T-helper 2 cell treated with Interferon-gamma antibody and Interleukin-4, amounts not matched to agents 5 μg/mL and 100 μg/mL, for 36 hours (primary cell): ENCODE measurements around the gene PRXL2A.
"Not testable (repeated sequence)": the region's sequence is repeated elsewhere in the genome, so short reads cannot be mapped to it uniquely, and the experiment has no call there.

ENCODE experiments used
- DNase-seq: peaks from one replicate; pipeline ENCODE4 v3.0.0; 2021; ENCODE audit warnings: low spot score
- H3K27ac Mint-ChIP-seq: one replicate; pipeline ENCODE4 v1.8.0; 2021; ENCODE audit warnings: mild to moderate bottlenecking, mixed read lengths
- H3K27me3 Mint-ChIP-seq: one replicate; pipeline ENCODE4 v1.8.0; 2021; ENCODE audit warnings: low read depth, mixed read lengths
- H3K36me3 Mint-ChIP-seq: one replicate; pipeline ENCODE4 v1.8.0; 2021; ENCODE audit warnings: low read depth, mixed read lengths
- H3K4me1 Mint-ChIP-seq: one replicate; pipeline ENCODE4 v1.8.0; 2021; ENCODE audit warnings: low read depth, mixed read lengths
- H3K4me3 Mint-ChIP-seq: one replicate; pipeline ENCODE4 v1.8.0; 2022; ENCODE audit warnings: mild to moderate bottlenecking, moderate library complexity, mixed read lengths
- H3K9me3 Mint-ChIP-seq: one replicate; pipeline ENCODE4 v1.8.0; 2021; ENCODE audit warnings: mixed read lengths

Gene PRXL2A

DNA sequence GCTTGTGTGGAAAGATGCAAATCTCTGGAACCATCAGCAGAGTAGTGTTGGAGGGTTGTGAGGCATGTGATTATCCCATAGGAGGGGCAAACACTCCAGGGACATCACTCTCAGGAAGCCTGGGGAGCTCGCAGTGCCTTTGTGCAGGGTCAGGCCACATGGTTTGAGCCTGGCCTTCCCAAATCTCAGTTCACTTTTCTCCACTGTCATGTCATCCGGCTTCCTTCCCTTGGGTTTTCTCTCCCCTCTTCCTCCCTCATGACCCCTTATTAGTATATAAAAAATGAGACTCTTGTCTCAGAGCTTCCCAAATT, 66.2 kb downstream of the PRXL2A start:
- peaks cover 52% of the 10 kb centered on the region for H3K4me1 Mint-ChIP-seq
- H3K27me3 Mint-ChIP-seq: no peaks in the 10 kb centered on the region
- peaks cover 15% of the 10 kb centered on the region for H3K9me3 Mint-ChIP-seq
- DNase-seq: no peak
- no peak overlapping the region for H3K4me3 Mint-ChIP-seq
- H3K27ac Mint-ChIP-seq: peak overlapping the region; percentile 53
- H3K36me3 Mint-ChIP-seq: peaks cover 65% of the 10 kb centered on the region

DNA sequence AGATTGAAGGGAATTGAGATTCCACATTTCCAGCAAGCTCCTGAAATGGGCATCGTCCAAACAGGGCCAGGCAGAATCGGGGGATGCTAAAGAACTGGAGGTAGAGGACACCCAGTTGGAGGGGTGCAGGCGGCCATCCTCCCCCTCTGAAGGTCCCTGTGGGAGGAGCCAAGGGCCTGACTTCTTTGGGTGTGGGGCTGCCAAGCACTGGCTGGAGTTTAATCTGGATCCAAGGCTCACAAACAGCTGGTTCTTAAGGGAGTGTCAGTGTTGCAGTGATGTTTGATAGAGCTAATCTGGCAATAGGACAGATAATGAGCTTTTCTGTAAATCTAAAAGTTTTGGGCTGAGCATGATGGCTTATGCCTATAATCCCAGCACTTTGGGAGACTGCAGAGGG, 66.6 kb downstream of the PRXL2A start:
- H3K4me3 Mint-ChIP-seq: no peak overlapping the region

DNA sequence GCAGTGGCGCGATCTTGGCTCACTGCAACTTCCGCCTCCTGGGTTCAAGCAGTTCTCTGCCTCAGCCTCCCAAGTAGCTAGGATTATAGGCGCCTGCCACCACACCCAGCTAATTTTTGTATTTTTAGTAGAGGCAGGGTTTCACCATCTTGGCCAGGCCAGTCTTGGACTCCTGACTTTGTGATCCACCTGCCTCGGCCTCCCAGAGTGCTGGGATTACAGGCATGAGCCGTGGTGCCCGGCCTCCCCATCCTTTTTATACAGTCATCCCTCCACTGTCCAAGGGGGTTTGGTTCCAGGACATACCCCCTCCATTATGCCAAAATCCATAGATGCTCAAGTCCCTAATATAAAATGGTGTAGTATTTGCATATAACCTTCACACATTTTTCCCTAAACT, 67.3 kb downstream of the PRXL2A start:
- Mint-ChIP-seq H3K36me3 (peaks cover 67% of the 10 kb centered on the region), H3K9me3 (peaks cover 15% of the 10 kb centered on the region), H3K4me1 (peaks cover 48% of the 10 kb centered on the region)
- H3K4me3 Mint-ChIP-seq, H3K27ac Mint-ChIP-seq, H3K27me3 Mint-ChIP-seq, DNase-seq: not testable (repeated sequence)

More for the DNA sequence above, 66.6 kb downstream of the PRXL2A start:
- Mint-ChIP-seq H3K36me3 (peaks cover 65% of the 10 kb centered on the region), H3K27me3 (no peaks in the 10 kb centered on the region), H3K9me3 (peaks cover 15% of the 10 kb centered on the region), H3K27ac (no peak overlapping the region), H3K4me1 (peaks cover 51% of the 10 kb centered on the region)
- no peak for DNase-seq

DNA sequence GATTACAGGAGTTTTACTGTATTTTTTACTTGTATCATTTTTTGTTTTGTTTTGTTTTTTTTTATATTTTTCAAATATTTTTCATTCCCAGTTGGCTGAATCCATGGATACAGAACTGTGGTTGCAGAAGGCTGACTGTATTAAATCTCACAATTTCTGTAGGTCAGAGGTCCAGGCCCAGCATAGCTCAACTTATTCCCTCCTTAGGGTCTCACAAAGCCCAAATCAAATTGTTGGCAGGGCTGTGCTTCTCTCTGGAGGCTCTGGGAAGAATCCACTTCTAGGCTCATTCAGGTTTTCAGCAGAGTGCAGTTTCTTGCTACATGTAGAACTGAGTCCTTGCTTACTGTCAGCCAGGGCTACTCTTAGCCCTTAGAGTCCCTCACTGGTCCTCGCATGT, 68.3 kb downstream of the PRXL2A start:
- no peak for DNase-seq
- H3K27ac Mint-ChIP-seq: no peak overlapping the region
- no peak overlapping the region for H3K4me3 Mint-ChIP-seq
- H3K36me3 Mint-ChIP-seq: peaks cover 65% of the 10 kb centered on the region
- peaks cover 45% of the 10 kb centered on the region for H3K4me1 Mint-ChIP-seq
- no peaks in the 10 kb centered on the region for H3K27me3 Mint-ChIP-seq
- H3K9me3 Mint-ChIP-seq: peaks cover 15% of the 10 kb centered on the region

DNA sequence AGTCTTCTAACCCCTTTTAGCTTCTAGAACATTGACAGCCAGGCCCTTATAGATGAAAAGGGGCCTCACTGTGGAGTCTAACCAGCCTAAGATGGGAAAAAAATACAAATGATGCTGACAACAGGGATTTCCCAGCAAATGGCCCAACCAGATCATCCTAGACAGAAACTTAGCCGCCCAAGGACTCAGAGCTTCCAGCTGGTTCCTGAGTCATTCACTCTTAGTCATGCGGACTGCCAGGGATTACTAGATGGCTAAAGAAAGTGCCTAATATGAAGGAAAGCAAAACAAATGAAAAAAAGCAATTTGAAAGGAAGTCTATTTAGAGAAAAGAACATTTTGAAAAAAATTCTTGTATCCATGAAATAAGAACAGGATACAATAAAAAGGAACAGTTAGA, 69.5 kb downstream of the PRXL2A start:
- Mint-ChIP-seq H3K9me3 (peaks cover 15% of the 10 kb centered on the region), H3K4me1 (peaks cover 37% of the 10 kb centered on the region), H3K36me3 (peaks cover 61% of the 10 kb centered on the region), H3K27ac (peak overlapping the region; percentile 53), H3K27me3 (no peaks in the 10 kb centered on the region), H3K4me3 (peak overlapping the region; percentile 5)
- DNase-seq: no peak

DNA sequence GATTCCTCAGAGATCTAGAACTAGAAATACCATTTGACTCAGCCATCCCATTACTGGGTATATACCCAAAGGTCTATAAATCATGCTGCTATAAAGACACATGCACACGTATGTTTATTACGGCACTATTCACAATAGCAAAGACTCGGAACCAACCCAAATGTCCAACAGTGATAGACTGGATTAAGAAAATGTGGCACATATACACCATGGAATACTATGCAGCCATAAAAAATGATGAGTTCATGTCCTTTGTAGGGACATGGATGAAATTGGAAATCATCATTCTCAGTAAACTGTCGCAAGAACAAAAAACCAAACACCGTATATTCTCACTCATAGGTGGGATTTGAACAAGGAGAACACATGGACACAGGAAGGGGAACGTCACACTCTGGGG, 72.0 kb downstream of the PRXL2A start:
- not testable (repeated sequence) for DNase-seq, H3K4me3 Mint-ChIP-seq, H3K27ac Mint-ChIP-seq, H3K27me3 Mint-ChIP-seq
- H3K9me3 Mint-ChIP-seq: peaks cover 15% of the 10 kb centered on the region
- peaks cover 61% of the 10 kb centered on the region for H3K36me3 Mint-ChIP-seq
- peaks cover 44% of the 10 kb centered on the region for H3K4me1 Mint-ChIP-seq

DNA sequence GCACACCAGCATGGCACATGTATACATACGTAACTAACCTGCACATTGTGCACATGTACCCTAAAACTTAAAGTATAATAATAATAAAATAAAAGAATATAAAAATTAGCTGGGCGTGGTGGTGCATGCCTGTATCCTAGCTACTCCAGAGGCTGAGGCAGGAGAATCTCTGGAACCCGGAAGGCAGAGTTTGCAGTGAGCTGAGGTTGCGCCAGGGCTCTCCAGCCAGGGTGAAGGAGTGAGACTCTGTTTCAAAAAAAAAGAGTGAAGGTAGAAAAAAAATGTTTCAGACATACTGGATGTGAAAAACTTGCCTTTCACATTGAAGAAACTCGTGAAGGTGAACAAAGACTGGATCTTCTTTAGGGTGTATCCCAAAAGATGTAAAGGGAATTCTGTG, 72.5 kb downstream of the PRXL2A start:
- H3K27me3 Mint-ChIP-seq: no peaks in the 10 kb centered on the region
- no peak overlapping the region for H3K4me3 Mint-ChIP-seq
- peaks cover 15% of the 10 kb centered on the region for H3K9me3 Mint-ChIP-seq
- H3K27ac Mint-ChIP-seq: peak overlapping the region; percentile 26
- DNase-seq: no peak
- peaks cover 61% of the 10 kb centered on the region for H3K36me3 Mint-ChIP-seq
- peaks cover 49% of the 10 kb centered on the region for H3K4me1 Mint-ChIP-seq

DNA sequence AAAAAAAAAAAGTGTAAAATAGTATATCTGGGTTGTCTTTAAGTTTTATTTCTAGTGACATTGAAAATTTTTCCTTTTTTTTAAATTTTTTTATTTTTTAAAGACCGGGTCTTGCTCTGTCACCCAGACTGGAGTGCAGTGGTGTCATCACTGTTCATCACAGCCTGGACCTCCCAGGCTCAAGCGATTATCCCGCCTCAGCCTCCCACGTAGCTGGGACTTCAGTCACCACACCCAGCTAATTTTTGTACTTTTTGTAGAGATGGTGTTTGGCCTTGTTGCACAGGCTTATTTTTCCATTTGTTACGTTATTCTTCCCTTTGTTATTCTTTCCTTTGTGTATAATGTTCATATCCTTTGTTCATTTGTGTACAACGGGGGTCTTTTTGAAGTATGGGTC, 75.9 kb downstream of the PRXL2A start:
- DNase-seq: no peak
- H3K27ac Mint-ChIP-seq: peak overlapping the region; percentile 79
- H3K9me3 Mint-ChIP-seq: no peaks in the 10 kb centered on the region
- peaks cover 66% of the 10 kb centered on the region for H3K4me1 Mint-ChIP-seq
- peaks cover 56% of the 10 kb centered on the region for H3K36me3 Mint-ChIP-seq
- H3K4me3 Mint-ChIP-seq: peak overlapping the region; percentile 86
- no peaks in the 10 kb centered on the region for H3K27me3 Mint-ChIP-seq

DNA sequence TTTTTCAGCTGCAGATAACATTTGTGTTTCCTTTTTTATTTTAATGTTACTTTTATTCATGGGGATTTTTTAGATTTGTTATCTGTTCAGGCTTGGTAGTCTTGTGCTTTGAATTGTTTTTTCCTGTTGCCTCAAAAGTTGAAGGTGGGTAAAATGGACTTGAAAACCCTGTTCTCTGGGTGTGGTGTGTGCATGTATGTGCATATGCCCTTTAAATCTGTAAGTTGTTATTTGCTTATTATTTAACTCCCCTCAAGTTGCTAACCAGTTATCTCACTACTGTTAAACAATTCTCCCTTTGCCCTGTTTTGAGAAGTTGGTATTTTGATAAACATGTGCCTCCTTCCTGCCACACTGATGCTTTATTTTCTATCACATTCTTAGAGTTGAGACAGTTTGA, 76.3 kb downstream of the PRXL2A start:
- Mint-ChIP-seq H3K27me3 (no peaks in the 10 kb centered on the region), H3K4me1 (peaks cover 70% of the 10 kb centered on the region), H3K9me3 (no peaks in the 10 kb centered on the region), H3K27ac (peak overlapping the region; percentile 79), H3K36me3 (peaks cover 58% of the 10 kb centered on the region), H3K4me3 (peak overlapping the region; percentile 86)
- DNase-seq: no peak

DNA sequence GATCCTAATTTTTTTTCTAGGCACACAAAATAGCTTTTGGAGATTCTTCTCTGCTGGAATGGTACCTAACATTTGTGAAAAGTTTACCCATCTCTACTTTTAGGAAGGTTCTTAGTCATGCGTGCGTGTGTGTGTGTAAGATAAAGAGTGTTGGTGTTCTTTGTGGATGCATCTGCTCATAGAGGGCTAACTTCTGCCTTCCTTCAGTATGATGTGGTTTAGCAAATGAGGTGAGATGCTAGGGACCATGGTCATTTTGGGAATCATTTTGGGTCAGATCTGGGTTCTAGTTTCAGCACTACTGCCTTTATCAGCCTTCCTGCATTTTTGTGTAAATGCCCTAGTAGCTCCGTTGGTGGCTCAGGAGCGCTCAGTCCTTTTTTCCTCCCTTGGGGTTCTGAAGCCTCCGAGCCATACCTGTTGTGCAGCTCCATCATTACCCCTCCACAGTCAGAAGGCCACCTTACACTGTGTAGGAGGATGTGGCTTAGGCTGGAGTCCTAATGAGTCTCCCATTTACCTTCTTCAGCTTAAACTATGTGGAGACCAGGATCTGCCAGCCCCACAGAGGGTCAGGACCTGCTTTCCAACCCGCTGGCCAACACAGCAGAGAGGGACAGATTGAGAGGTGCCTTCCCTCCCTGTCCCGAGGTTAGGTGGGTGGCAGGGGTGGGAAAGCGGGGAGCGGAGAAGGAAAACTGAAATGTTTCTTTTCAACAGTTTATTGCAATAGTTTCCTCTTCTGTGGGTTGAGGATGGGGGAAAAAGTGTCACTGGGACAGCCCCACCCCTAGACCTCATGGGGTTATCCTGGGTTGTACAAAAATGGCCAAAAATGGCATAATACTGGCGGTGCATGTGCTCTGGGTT, 77.0 kb downstream of the PRXL2A start:
- Mint-ChIP-seq H3K27ac (peak overlapping the region; percentile 79), H3K4me3 (peak overlapping the region; percentile 86), H3K9me3 (no peaks in the 10 kb centered on the region), H3K27me3 (no peaks in the 10 kb centered on the region), H3K36me3 (peaks cover 62% of the 10 kb centered on the region), H3K4me1 (peaks cover 76% of the 10 kb centered on the region)
- DNase-seq: no peak

DNA sequence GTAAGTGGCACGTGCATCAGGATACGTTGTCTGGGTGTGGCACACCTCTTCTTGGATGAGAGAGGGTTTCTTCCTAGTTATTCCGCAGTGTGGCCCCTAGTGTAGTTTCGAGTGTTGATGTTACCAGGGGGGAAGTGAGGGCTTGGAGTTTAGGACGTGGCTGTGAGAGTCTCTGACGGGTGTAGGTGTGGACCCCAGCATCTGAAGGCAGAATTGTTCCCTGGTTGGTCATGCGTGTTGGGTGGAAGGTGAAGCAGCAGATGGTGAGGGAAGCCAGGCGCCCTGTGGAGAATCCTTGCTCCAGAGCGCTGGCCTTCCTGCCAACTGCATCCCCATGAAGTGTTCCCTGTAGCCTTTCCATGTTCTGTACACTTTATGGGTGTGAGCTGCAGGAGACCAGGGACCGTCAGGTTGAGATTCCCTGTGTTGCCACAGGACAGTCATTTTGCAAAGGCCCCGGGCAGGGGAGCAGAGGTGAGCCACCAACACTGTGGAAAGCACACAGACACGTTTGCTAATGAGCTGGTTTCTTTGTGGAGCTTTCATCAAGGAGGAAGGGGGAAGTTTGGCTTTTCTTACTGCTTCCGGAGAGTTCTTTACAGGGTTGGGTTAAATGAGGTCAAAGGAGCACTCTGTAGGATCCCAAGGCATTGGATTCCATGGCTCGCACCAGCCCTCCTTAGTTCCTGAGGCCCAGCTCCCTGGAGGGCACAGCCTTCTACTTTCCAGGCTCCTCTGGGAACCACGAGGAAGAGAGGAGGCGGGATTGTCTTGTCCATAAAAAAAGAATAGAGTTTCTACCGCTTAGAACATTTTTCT, 77.8 kb downstream of the PRXL2A start:
- peak overlapping the region; percentile 86 for H3K4me3 Mint-ChIP-seq
- H3K27ac Mint-ChIP-seq: peak overlapping the region; percentile 79
- DNase-seq: no peak
- H3K27me3 Mint-ChIP-seq: no peaks in the 10 kb centered on the region
- H3K36me3 Mint-ChIP-seq: peaks cover 64% of the 10 kb centered on the region
- H3K4me1 Mint-ChIP-seq: peaks cover 82% of the 10 kb centered on the region
- H3K9me3 Mint-ChIP-seq: no peaks in the 10 kb centered on the region
